OCI-LY3 (cell line): ENCODE measurements around the gene DACT1.
"Not testable (repeated sequence)": the region's sequence is repeated elsewhere in the genome, so short reads cannot be mapped to it uniquely, and the experiment has no call there.

Experiments used
- H2AFZ ChIP-seq: fragments of 200-600, 300-600 bp; shearing (Covaris generic); 2 replicates; pipeline ENCODE4 v1.6.0; 2014; ENCODE audit warnings: antibody characterized with exemption, low read depth, low read length
- H3K27ac ChIP-seq: fragments of 200-600, 300-600 bp; sonication (generic); 2 replicates; pipeline ENCODE4 v1.5.1; 2014; ENCODE audit warnings: mild to moderate bottlenecking, low read length, moderate library complexity, mixed read lengths
- H3K27me3 ChIP-seq: fragments of 200-600, 300-600 bp; sonication (generic); 2 replicates; pipeline ENCODE4 v1.6.1; 2014; ENCODE audit warnings: low read depth, low read length, mixed read lengths
- H3K36me3 ChIP-seq: fragments of 200-600, 300-600 bp; sonication (generic); replicated peaks from 2 replicates; pipeline ENCODE3; 2014; ENCODE audit warnings: low read depth, low read length, mixed read lengths
- H3K4me1 ChIP-seq: fragments of 300-600, 200-600 bp; sonication (generic); 2 replicates; pipeline ENCODE4 v1.6.1; 2014; ENCODE audit warnings: low read length, mixed read lengths
- H3K4me2 ChIP-seq: fragments of 200-600, 300-600 bp; sonication (generic); 2 replicates; pipeline ENCODE4 v1.6.1; 2014; ENCODE audit warnings: low read length, mixed read lengths
- H3K4me3 ChIP-seq: fragments of 300-600, 200-600 bp; sonication (generic); 2 replicates; pipeline ENCODE4 v1.5.1; 2014; ENCODE audit warnings: antibody characterized with exemption, mild to moderate bottlenecking, low read length, moderate library complexity
- H3K79me2 ChIP-seq: fragments of 300-600, 200-600 bp; shearing (Covaris generic); 2 replicates; pipeline ENCODE4 v1.6.1; 2014; ENCODE audit warnings: mild to moderate bottlenecking, low read length, mixed read lengths
- H3K9ac ChIP-seq: fragments of 300-600, 200-600 bp; shearing (Covaris generic); 2 replicates; pipeline ENCODE4 v1.6.0; 2014; ENCODE audit warnings: mild to moderate bottlenecking, low read length, moderate library complexity
- H3K9me3 ChIP-seq: fragments of 200-600, 300-600 bp; shearing (Covaris generic); 2 replicates; pipeline ENCODE4 v1.6.1; 2014; ENCODE audit warnings: low read length, mixed read lengths; ENCODE audit not compliant: insufficient read depth
- H4K20me1 ChIP-seq: fragments of 200-600, 300-600 bp; sonication (generic); 2 replicates; pipeline ENCODE4 v1.6.1; 2016; ENCODE audit warnings: low read length, mixed read lengths; ENCODE audit not compliant: insufficient read depth
- EZH2phosphoT487 ChIP-seq: fragments of 200-600 bp; shearing (Covaris generic); IDR thresholded peaks from 2 replicates; pipeline ENCODE4 v1.6.1; 2018; ENCODE audit warnings: antibody characterized with exemption, mixed run types, low read depth
- TF ChIP-seq, protein P1 (sequence below): fragments of 200-600, 300-600 bp; sonication (generic); IDR thresholded peaks from 2 replicates; pipeline ENCODE4 v1.5.1; 2014; ENCODE audit warnings: antibody characterized with exemption, low read length, low read depth

Gene DACT1, protein sequence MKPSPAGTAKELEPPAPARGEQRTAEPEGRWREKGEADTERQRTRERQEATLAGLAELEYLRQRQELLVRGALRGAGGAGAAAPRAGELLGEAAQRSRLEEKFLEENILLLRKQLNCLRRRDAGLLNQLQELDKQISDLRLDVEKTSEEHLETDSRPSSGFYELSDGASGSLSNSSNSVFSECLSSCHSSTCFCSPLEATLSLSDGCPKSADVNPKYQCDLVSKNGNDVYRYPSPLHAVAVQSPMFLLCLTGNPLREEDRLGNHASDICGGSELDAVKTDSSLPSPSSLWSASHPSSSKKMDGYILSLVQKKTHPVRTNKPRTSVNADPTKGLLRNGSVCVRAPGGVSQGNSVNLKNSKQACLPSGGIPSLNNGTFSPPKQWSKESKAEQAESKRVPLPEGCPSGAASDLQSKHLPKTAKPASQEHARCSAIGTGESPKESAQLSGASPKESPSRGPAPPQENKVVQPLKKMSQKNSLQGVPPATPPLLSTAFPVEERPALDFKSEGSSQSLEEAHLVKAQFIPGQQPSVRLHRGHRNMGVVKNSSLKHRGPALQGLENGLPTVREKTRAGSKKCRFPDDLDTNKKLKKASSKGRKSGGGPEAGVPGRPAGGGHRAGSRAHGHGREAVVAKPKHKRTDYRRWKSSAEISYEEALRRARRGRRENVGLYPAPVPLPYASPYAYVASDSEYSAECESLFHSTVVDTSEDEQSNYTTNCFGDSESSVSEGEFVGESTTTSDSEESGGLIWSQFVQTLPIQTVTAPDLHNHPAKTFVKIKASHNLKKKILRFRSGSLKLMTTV

DNA sequence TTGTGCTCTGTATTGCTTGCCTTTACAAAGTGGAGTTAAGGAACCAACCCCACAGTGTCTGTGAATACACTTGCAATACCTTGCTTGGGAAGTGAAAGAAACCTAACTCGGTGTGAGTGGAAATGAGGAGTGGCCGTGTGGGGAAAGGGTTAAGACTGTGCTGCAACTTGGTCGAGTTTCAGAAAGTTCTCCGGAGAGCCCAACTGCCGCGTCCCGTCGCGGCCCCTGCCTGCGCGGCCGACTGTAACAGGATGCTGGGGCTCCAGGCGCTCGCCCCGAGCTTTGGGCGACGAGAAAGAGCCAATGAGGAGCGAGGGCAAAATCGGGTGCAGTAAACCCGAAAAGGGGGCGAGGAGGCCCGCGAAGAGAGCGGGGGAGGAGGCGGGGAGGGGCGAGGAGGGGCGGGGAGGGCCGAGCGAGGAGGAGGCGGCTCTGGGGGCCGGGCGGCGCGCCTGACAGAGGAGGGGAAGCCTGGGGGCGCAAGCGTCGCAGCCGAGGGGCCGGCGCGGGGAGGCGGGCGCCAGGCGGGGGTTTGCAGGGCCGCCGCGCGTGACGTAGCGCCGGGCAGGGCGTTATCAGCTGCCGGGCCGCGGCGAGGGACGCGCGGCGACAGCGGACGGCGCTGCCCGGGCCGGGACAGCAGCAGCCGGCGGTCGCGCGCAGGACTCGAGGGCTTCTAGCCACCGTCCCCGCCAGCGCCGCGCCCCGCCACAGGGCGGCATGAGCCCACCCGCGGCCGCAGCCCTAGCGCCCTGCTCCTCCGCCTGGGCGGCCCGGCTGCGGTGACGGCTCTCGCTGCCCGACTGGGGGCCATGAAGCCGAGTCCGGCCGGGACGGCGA, at the start of gene DACT1:
TSS of gene DACT1 (plus strand) at position 572 of the 840 bp plus-strand sequence. CDS start at position 813, 241 bp downstream.
- H3K4me2 ChIP-seq: peak within 1 kb of the TSS; percentile 99
- H3K79me2 ChIP-seq: peaks cover 41% of the 10 kb centered on the region
- H3K4me1 ChIP-seq: peaks cover 56% of the 10 kb centered on the region
- no peaks in the 10 kb centered on the region for H3K27me3 ChIP-seq
- TF ChIP-seq EZH2phosphoT487: no peak
- TF ChIP-seq, protein P1, sequence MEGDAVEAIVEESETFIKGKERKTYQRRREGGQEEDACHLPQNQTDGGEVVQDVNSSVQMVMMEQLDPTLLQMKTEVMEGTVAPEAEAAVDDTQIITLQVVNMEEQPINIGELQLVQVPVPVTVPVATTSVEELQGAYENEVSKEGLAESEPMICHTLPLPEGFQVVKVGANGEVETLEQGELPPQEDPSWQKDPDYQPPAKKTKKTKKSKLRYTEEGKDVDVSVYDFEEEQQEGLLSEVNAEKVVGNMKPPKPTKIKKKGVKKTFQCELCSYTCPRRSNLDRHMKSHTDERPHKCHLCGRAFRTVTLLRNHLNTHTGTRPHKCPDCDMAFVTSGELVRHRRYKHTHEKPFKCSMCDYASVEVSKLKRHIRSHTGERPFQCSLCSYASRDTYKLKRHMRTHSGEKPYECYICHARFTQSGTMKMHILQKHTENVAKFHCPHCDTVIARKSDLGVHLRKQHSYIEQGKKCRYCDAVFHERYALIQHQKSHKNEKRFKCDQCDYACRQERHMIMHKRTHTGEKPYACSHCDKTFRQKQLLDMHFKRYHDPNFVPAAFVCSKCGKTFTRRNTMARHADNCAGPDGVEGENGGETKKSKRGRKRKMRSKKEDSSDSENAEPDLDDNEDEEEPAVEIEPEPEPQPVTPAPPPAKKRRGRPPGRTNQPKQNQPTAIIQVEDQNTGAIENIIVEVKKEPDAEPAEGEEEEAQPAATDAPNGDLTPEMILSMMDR: peak; percentile 1; the same call in 1 of the 2 replicates
- peaks cover 15% of the 10 kb centered on the region for H4K20me1 ChIP-seq
- peak within 1 kb of the TSS; percentile 96 for H3K27ac ChIP-seq
- peak within 1 kb of the TSS; percentile 91 for H3K4me3 ChIP-seq
- H2AFZ ChIP-seq: peak within 1 kb of the TSS; percentile 75
- peak within 1 kb of the TSS; percentile 94 for H3K9ac ChIP-seq
- no peaks in the 10 kb centered on the region for H3K9me3 ChIP-seq
- H3K36me3 ChIP-seq: peaks cover 28% of the 10 kb centered on the region

DNA sequence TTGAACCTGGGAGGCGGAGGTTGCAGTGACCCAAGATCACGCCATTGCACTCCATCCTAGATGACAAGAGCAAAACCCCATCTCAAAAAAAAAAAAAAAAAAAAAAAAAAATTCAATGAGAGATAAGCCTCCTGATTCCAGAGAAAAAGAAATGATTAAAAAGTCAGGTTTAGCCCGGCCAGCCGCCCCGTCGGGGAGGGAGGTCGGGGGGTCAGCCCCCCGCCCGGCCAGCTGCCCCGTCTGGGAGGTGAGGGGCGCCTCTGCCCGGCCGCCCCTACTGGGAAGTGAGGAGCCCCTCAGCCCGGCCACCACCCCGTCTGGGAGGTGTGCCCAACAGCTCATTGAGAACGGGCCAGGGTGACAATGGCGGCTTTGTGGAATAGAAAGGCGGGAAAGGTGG, 49.4 kb upstream of the DACT1 start:
- H3K27ac ChIP-seq, H2AFZ ChIP-seq, H3K36me3 ChIP-seq, H3K4me2 ChIP-seq, H3K9ac ChIP-seq, H3K9me3 ChIP-seq, H3K79me2 ChIP-seq, H4K20me1 ChIP-seq, H3K4me3 ChIP-seq, H3K27me3 ChIP-seq, H3K4me1 ChIP-seq: not testable (repeated sequence)

DNA sequence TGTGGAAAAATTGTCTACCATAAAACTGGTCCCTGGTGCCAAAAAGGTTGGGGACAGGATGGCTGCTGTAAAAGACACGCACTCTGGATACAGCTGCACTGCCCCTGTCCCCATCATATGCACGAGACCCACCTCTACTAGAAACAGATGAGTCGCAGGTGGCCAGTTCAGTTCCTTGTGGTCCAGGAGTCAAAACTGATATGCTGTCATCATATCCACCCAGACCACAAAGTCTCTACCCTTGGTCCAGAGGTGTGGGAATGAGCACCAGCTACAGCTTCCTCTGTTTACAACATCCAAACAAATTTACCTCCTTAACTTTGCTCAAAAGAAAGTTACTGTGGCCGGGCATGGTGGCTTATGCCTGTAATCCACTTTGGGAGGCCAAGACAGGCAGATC, 43.8 kb upstream of the DACT1 start:
- no peaks in the 10 kb centered on the region for H4K20me1 ChIP-seq
- no peaks in the 10 kb centered on the region for H3K36me3 ChIP-seq
- H3K27me3 ChIP-seq: no peaks in the 10 kb centered on the region
- no peaks in the 10 kb centered on the region for H3K9me3 ChIP-seq
- H2AFZ ChIP-seq: no peak overlapping the region
- no peak overlapping the region for H3K4me2 ChIP-seq
- H3K79me2 ChIP-seq: no peaks in the 10 kb centered on the region
- no peak overlapping the region for H3K4me3 ChIP-seq
- H3K4me1 ChIP-seq: 0 out of 2 replicates have a peak, but pooled peaks cover 6% of the 10 kb centered on the region
- no peak overlapping the region for H3K9ac ChIP-seq
- no peak for TF ChIP-seq EZH2phosphoT487
- TF ChIP-seq, protein P1: no peak
- H3K27ac ChIP-seq: no peak overlapping the region

DNA sequence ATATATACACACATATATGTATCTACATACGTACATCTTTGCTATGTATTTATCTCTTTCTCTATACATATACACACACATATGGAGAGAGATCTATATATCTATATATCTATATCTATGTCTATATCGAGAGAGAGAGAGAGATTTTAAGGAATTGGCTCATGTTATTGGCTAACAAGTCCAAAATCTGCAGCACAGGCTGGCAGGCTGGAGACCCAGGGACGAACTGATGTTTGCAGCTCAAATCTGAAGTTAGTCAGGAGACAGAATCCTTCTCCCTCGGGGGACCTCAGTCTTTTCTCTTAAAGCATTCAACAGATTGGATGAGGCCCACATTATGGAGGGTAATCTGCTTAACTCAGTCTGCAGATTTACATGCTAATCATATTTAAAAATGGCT, 40.7 kb upstream of the DACT1 start:
- Histone ChIP-seq H3K4me1 (0 out of 2 replicates have a peak, but pooled peaks cover 6% of the 10 kb centered on the region), H3K9ac (no peak overlapping the region), H4K20me1 (no peaks in the 10 kb centered on the region), H3K4me2 (no peak overlapping the region), H3K79me2 (no peaks in the 10 kb centered on the region), H2AFZ (no peak overlapping the region), H3K27ac (no peak overlapping the region), H3K9me3 (no peaks in the 10 kb centered on the region), H3K36me3 (no peaks in the 10 kb centered on the region), H3K27me3 (no peaks in the 10 kb centered on the region), H3K4me3 (no peak overlapping the region)
- TF ChIP-seq, protein P1: no peak
